Liver (tissue), 9 donors: ENCODE results near the gene CLDN1. TPM values are rescaled to one million over a fixed set of nuclear protein-coding genes. Genes with fewer than 3 reads are reported as not detected.

Source experiments
- DNase-seq: peaks from one replicate; pipeline ENCODE4 v3.0.0-alpha.2; 2017; ENCODE audit warnings: low spot score
- H3K27ac ChIP-seq, 2 donors: one replicate each; pipeline ENCODE4 v1.7.0; 2013; ENCODE audit warnings: inconsistent platforms in 2 of 2, low read length in 2 of 2, control low read depth in 1 of 2, low read depth in 1 of 2, mild to moderate bottlenecking in 1 of 2
- H3K27me3 ChIP-seq, 4 donors: one replicate each; pipeline versions ENCODE4 v1.6.1 to v1.7.0; 2013; ENCODE audit warnings: low read length in 3 of 4, inconsistent platforms in 1 of 4, mild to moderate bottlenecking in 1 of 4, moderate library complexity in 1 of 4; ENCODE audit not compliant: control insufficient read depth in 4 of 4, insufficient read depth in 4 of 4
- H3K36me3 ChIP-seq, 4 donors: one replicate each; pipeline versions ENCODE4 v1.6.1 to v1.7.0; 2013; ENCODE audit warnings: low read length in 3 of 4, mild to moderate bottlenecking in 3 of 4, low read depth in 1 of 4, moderate library complexity in 1 of 4; ENCODE audit not compliant: control insufficient read depth in 4 of 4, insufficient read depth in 3 of 4
- H3K4me1 ChIP-seq, 4 donors: one replicate each; pipeline versions ENCODE4 v1.6.1 to v1.7.0; 2013; ENCODE audit warnings: low read length in 3 of 4, mild to moderate bottlenecking in 3 of 4, moderate library complexity in 1 of 4; ENCODE audit not compliant: control insufficient read depth in 4 of 4, insufficient read depth in 4 of 4
- H3K4me3 ChIP-seq, 3 donors: one replicate each; pipeline versions ENCODE4 v1.6.1 to v1.7.0; 2013; ENCODE audit warnings: low read length in 3 of 3, control low read depth in 1 of 3, low read depth in 1 of 3, mild to moderate bottlenecking in 1 of 3
- H3K9ac ChIP-seq, 2 donors: one replicate each; pipeline ENCODE4 v1.7.0; 2013; ENCODE audit warnings: low read length in 2 of 2, mild to moderate bottlenecking in 2 of 2, moderate library complexity in 2 of 2, control low read depth in 1 of 2, low read depth in 1 of 2
- H3K9me3 ChIP-seq, 4 donors: one replicate each; pipeline versions ENCODE4 v1.6.1 to v1.7.0; 2013; ENCODE audit warnings: low read length in 3 of 4; ENCODE audit not compliant: control insufficient read depth in 4 of 4
- CTCF ChIP-seq: fragments of 150-350 bp; IDR thresholded peaks from 2 replicates; pipeline ENCODE4 v1.5.1; 2017; ENCODE audit warnings: improper control_type of control experiment, low read depth, low read length; ENCODE audit not compliant: missing input control
- FOXA2 ChIP-seq: IDR thresholded peaks from 2 replicates; pipeline ENCODE4 v1.6.1; 2016; ENCODE audit warnings: antibody characterized with exemption
- GABPA ChIP-seq, 2 donors: IDR thresholded peaks in 1 of 2; conservative IDR thresholded peaks in 1 of 2; 2 replicates each; pipeline ENCODE4 v1.6.1; 2016; ENCODE audit warnings: antibody characterized with exemption in 2 of 2, mild to moderate bottlenecking in 1 of 2, moderate library complexity in 1 of 2
- HNF4A ChIP-seq, 2 donors: conservative IDR thresholded peaks; 2 replicates each; pipeline ENCODE4 v1.6.1; 2016; ENCODE audit warnings: antibody characterized with exemption in 2 of 2, mild to moderate bottlenecking in 2 of 2
- HNF4G ChIP-seq: IDR thresholded peaks from 2 replicates; pipeline ENCODE4 v1.6.1; 2016; ENCODE audit warnings: antibody characterized with exemption
- JUND ChIP-seq, 2 donors: IDR thresholded peaks; 2 replicates each; pipeline ENCODE4 v1.6.1; 2016; ENCODE audit warnings: antibody characterized with exemption in 2 of 2
- SP1 ChIP-seq: IDR thresholded peaks from 2 replicates; pipeline ENCODE4 v1.6.1; 2018; ENCODE audit warnings: antibody characterized with exemption, mild to moderate bottlenecking
- WGBS: extraction: QIAGEN DNeasy Blood & Tissue Kit; methylation state at CpG from one replicate; pipeline ENCODE4 v1.1.7; 2013; 5-methylcytosine and 5-hydroxymethylcytosine counted together
- polyA plus RNA-seq, 2 donors: library from polyadenylated mRNA; stranded (reverse) in 1 of 2; unstranded in 1 of 2; fragments of 200-250 nt in 1 of 2; fragments of >200 nt in 1 of 2; fragmentation: Nextera tagmentation in 1 of 2; extraction: Ambion mirVana in 1 of 2; gene quantifications; one replicate each; pipeline versions ENCODE4 v1.2.1 to v1.2.3, GENCODE V29; 2013 to 2015
- total RNA-seq, 2 donors: library from RNA; depleted of rRNA; stranded (reverse); fragments of >200 nt; gene quantifications; one replicate each; pipeline ENCODE4 v1.2.3, GENCODE V29; 2014
- TF ChIP-seq, protein P1 (sequence below): IDR thresholded peaks from 2 replicates; pipeline ENCODE4 v1.6.1; 2016; ENCODE audit warnings: antibody characterized with exemption
- TF ChIP-seq, protein P2 (sequence below): IDR thresholded peaks from 2 replicates; pipeline ENCODE4 v1.6.1; 2016; ENCODE audit warnings: antibody characterized with exemption, mild to moderate bottlenecking
- donor health status: healthy.
- donor health status: healthy.
- donor health status: healthy.
- donor health status: healthy.
- donor health status: healthy.

The CLDN1 gene
- total and polyA plus RNA-seq, 4 donors, result 57.8 to 92.0 (median 87.3) TPM

- 83% methylated on average over 1 of the region's 1 CpG for WGBS
- Histone ChIP-seq H3K4me3 (no peak overlapping the region), H3K27me3 (no peaks in the 10 kb centered on the region), H3K4me1 (peaks cover 9 to 48% (median 24%) of the 10 kb centered on the region in 4 donors), H3K27ac (peak overlapping the region in 1 of 2 donors; percentile 27), H3K9me3 (no peaks in the 10 kb centered on the region), H3K9ac (no peak overlapping the region), H3K36me3 (peaks cover 0 to 11% (median 0%) of the 10 kb centered on the region in 4 donors)
- no peak for DNase-seq
- TF ChIP-seq HNF4A (conservative IDR thresholded peaks at IDR 0.05), result no peak
- no peak for TF ChIP-seq FOXA2
- TF ChIP-seq, protein P1, sequence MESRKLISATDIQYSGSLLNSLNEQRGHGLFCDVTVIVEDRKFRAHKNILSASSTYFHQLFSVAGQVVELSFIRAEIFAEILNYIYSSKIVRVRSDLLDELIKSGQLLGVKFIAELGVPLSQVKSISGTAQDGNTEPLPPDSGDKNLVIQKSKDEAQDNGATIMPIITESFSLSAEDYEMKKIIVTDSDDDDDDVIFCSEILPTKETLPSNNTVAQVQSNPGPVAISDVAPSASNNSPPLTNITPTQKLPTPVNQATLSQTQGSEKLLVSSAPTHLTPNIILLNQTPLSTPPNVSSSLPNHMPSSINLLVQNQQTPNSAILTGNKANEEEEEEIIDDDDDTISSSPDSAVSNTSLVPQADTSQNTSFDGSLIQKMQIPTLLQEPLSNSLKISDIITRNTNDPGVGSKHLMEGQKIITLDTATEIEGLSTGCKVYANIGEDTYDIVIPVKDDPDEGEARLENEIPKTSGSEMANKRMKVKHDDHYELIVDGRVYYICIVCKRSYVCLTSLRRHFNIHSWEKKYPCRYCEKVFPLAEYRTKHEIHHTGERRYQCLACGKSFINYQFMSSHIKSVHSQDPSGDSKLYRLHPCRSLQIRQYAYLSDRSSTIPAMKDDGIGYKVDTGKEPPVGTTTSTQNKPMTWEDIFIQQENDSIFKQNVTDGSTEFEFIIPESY, result no peak
- TF ChIP-seq, protein P2, sequence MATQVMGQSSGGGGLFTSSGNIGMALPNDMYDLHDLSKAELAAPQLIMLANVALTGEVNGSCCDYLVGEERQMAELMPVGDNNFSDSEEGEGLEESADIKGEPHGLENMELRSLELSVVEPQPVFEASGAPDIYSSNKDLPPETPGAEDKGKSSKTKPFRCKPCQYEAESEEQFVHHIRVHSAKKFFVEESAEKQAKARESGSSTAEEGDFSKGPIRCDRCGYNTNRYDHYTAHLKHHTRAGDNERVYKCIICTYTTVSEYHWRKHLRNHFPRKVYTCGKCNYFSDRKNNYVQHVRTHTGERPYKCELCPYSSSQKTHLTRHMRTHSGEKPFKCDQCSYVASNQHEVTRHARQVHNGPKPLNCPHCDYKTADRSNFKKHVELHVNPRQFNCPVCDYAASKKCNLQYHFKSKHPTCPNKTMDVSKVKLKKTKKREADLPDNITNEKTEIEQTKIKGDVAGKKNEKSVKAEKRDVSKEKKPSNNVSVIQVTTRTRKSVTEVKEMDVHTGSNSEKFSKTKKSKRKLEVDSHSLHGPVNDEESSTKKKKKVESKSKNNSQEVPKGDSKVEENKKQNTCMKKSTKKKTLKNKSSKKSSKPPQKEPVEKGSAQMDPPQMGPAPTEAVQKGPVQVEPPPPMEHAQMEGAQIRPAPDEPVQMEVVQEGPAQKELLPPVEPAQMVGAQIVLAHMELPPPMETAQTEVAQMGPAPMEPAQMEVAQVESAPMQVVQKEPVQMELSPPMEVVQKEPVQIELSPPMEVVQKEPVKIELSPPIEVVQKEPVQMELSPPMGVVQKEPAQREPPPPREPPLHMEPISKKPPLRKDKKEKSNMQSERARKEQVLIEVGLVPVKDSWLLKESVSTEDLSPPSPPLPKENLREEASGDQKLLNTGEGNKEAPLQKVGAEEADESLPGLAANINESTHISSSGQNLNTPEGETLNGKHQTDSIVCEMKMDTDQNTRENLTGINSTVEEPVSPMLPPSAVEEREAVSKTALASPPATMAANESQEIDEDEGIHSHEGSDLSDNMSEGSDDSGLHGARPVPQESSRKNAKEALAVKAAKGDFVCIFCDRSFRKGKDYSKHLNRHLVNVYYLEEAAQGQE, result peak; percentile 22
Observed at GRCh38 chr3:190303884-190304283, 18.4 kb downstream of the CLDN1 start.

- WGBS, result 95% methylated on average over 3 of the region's 3 CpGs
- H3K27ac ChIP-seq, result no peak overlapping the region
Observed at GRCh38 chr3:190302212-190302867, 19.9 kb downstream of the CLDN1 start.

More at GRCh38 chr3:190302212-190302867, 19.9 kb downstream of the CLDN1 start:
- Histone ChIP-seq H3K9me3 (no peaks in the 10 kb centered on the region), H3K4me3 (no peak overlapping the region), H3K9ac (no peak overlapping the region), H3K4me1 (peaks cover 7 to 34% (median 18%) of the 10 kb centered on the region in 4 donors), H3K36me3 (peaks cover 0 to 9% (median 0%) of the 10 kb centered on the region in 4 donors), H3K27me3 (no peaks in the 10 kb centered on the region)
- no peak for DNase-seq
- TF ChIP-seq, protein P1, result no peak
- no peak for TF ChIP-seq HNF4G
- TF ChIP-seq, protein P2, result no peak
- no peak for TF ChIP-seq GABPA (IDR thresholded peaks at IDR 0.05 in 1 of 2, conservative IDR thresholded peaks at IDR 0.05 in 1 of 2)
- no peak for TF ChIP-seq CTCF
- TF ChIP-seq SP1, result no peak
- TF ChIP-seq JUND (IDR thresholded peaks at IDR 0.05), result no peak
